HEK293 (cell line): ENCODE measurements around the gene SNX8.

Experiments
- CTCF ChIA-PET: fragments of 350-600 bp; formaldehyde crosslinking; extraction: SDS; loops from one replicate; lab custom pipeline; 2021; ENCODE audit warnings: antibody characterized with exemption; lab: Yijun Ruan, JAX
- POLR2A ChIA-PET: fragments of 300-600 bp; formaldehyde crosslinking; extraction: SDS; loops from one replicate; lab custom pipeline; 2020; ENCODE audit warnings: antibody characterized with exemption, inconsistent platforms; lab: Yijun Ruan, JAX
- H3K27ac ChIP-seq: fragments of 200-500 bp; sonication (Bioruptor generic); 2 replicates; pipeline ENCODE4 v1.5.1; 2014; ENCODE audit warnings: low read depth, low read length, control low read depth, inconsistent platforms; ENCODE audit errors: extremely low read depth
- H3K36me3 ChIP-seq, 2 experiments: fragments of 200-500 bp in 1 of 2; sonication (Bioruptor generic) in 1 of 2; 1 replicate in 1 of 2; 2 replicates in 1 of 2; pipeline ENCODE4 v1.5.1; 2014 to 2017; ENCODE audit warnings: inconsistent platforms in 2 of 2, low read length in 2 of 2; ENCODE audit not compliant: control insufficient read depth in 2 of 2, insufficient read depth in 1 of 2
- H3K4me1 ChIP-seq: fragments of 200-500 bp; sonication (Bioruptor generic); 2 replicates; pipeline ENCODE4 v1.5.1; 2014; ENCODE audit warnings: mild to moderate bottlenecking, low read length, inconsistent platforms; ENCODE audit not compliant: control insufficient read depth, insufficient read depth
- H3K4me3 ChIP-seq: 2 replicates; pipeline ENCODE4 v1.5.1; 2011; ENCODE audit warnings: low read depth, mild to moderate bottlenecking, control low read depth, low read length, moderate library complexity
- H3K9me3 ChIP-seq: fragments of 200-500 bp; sonication (Bioruptor generic); 2 replicates; pipeline ENCODE4 v1.5.1; 2014; ENCODE audit warnings: low read depth, low read length, inconsistent platforms; ENCODE audit not compliant: control insufficient read depth, insufficient read depth
- BCL11A ChIP-seq: fragments of 450-650 bp; formaldehyde crosslinking; IDR thresholded peaks from 2 replicates; pipeline ENCODE4 v1.5.1; 2016; ENCODE audit warnings: low read depth, missing biosample characterization, missing genetic modification characterization
- GLIS2 ChIP-seq: fragments of 450-650 bp; formaldehyde crosslinking; IDR thresholded peaks from 2 replicates; pipeline ENCODE4 v1.5.1; 2016; ENCODE audit warnings: missing biosample characterization, missing genetic modification characterization
- HIC1 ChIP-seq: fragments of 450-650 bp; formaldehyde crosslinking; IDR thresholded peaks from 2 replicates; pipeline ENCODE4 v1.5.1; 2016; ENCODE audit warnings: missing biosample characterization, missing genetic modification characterization
- HOXA7 ChIP-seq: sonication (generic); formaldehyde crosslinking; IDR thresholded peaks from 2 replicates; pipeline ENCODE4 v1.8.1; 2022; ENCODE audit warnings: missing genetic modification reagents, borderline replicate concordance
- KLF1 ChIP-seq: fragments of 450-650 bp; formaldehyde crosslinking; IDR thresholded peaks from 2 replicates; pipeline ENCODE4 v1.5.1; 2016; ENCODE audit warnings: missing biosample characterization, missing genetic modification characterization
- MZF1 ChIP-seq: fragments of 450-650 bp; formaldehyde crosslinking; IDR thresholded peaks from 2 replicates; pipeline ENCODE4 v1.5.1; 2017; ENCODE audit warnings: missing biosample characterization, missing genetic modification characterization, borderline replicate concordance
- TCF7L2 ChIP-seq: IDR thresholded peaks from 2 replicates; pipeline ENCODE4 v1.6.1; 2011; ENCODE audit warnings: low read depth, mild to moderate bottlenecking, inconsistent platforms, low read length, moderate library complexity, borderline replicate concordance
- ZBTB1 ChIP-seq: fragments of 450-650 bp; formaldehyde crosslinking; IDR thresholded peaks from 2 replicates; pipeline ENCODE4 v1.5.1; 2016; ENCODE audit warnings: missing biosample characterization, missing genetic modification characterization
- ZBTB20 ChIP-seq: fragments of 450-650 bp; formaldehyde crosslinking; IDR thresholded peaks from 2 replicates; pipeline ENCODE4 v1.5.1; 2016; ENCODE audit warnings: missing biosample characterization, missing genetic modification characterization
- ZBTB26 ChIP-seq: fragments of 450-650 bp; formaldehyde crosslinking; optimal IDR thresholded peaks from 2 replicates; pipeline ENCODE3; 2016; ENCODE audit warnings: missing biosample characterization, mild to moderate bottlenecking, missing genetic modification characterization
- ZBTB7A ChIP-seq: fragments of 450-650 bp; formaldehyde crosslinking; IDR thresholded peaks from 2 replicates; pipeline ENCODE4 v1.5.1; 2016; ENCODE audit warnings: low read depth, missing biosample characterization, missing genetic modification characterization
- ZFHX2 ChIP-seq: fragments of 450-650 bp; formaldehyde crosslinking; conservative IDR thresholded peaks from 2 replicates; pipeline ENCODE4 v1.5.1; 2016; ENCODE audit warnings: missing biosample characterization, missing genetic modification characterization
- ZNF121 ChIP-seq: fragments of 450-650 bp; formaldehyde crosslinking; IDR thresholded peaks from 2 replicates; pipeline ENCODE4 v1.5.1; 2016; ENCODE audit warnings: missing biosample characterization, missing genetic modification characterization
- ZNF202 ChIP-seq: fragments of 450-650 bp; formaldehyde crosslinking; IDR thresholded peaks from 2 replicates; pipeline ENCODE4 v1.5.1; 2016; ENCODE audit warnings: missing biosample characterization, missing genetic modification characterization, borderline replicate concordance
- ZNF223 ChIP-seq: fragments of 450-650 bp; formaldehyde crosslinking; IDR thresholded peaks from 2 replicates; pipeline ENCODE4 v1.5.1; 2016; ENCODE audit warnings: missing biosample characterization, missing genetic modification characterization
- ZNF23 ChIP-seq: fragments of 450-650 bp; formaldehyde crosslinking; IDR thresholded peaks from 2 replicates; pipeline ENCODE4 v1.5.1; 2016; ENCODE audit warnings: missing biosample characterization, missing genetic modification characterization, borderline replicate concordance
- ZNF266 ChIP-seq: fragments of 450-650 bp; formaldehyde crosslinking; IDR thresholded peaks from 2 replicates; pipeline ENCODE4 v1.5.1; 2016; ENCODE audit warnings: missing biosample characterization, missing genetic modification characterization, low read depth
- ZNF335 ChIP-seq: fragments of 450-650 bp; formaldehyde crosslinking; conservative IDR thresholded peaks from 2 replicates; pipeline ENCODE4 v1.5.1; 2016; ENCODE audit warnings: missing biosample characterization, missing genetic modification characterization
- ZNF510 ChIP-seq: fragments of 450-650 bp; formaldehyde crosslinking; IDR thresholded peaks from 2 replicates; pipeline ENCODE4 v1.5.1; 2018; ENCODE audit warnings: mild to moderate bottlenecking, missing genetic modification characterization, missing biosample characterization; ENCODE audit not compliant: insufficient replicate concordance
- ZNF529 ChIP-seq: fragments of 450-650 bp; formaldehyde crosslinking; IDR thresholded peaks from 2 replicates; pipeline ENCODE4 v1.5.1; 2017; ENCODE audit warnings: missing genetic modification characterization, missing biosample characterization; ENCODE audit not compliant: insufficient replicate concordance
- ZNF629 ChIP-seq: fragments of 450-650 bp; formaldehyde crosslinking; IDR thresholded peaks from 2 replicates; pipeline ENCODE4 v1.5.1; 2017; ENCODE audit warnings: missing biosample characterization, missing genetic modification characterization
- ZNF660 ChIP-seq: fragments of 450-650 bp; IDR thresholded peaks from 2 replicates; pipeline ENCODE4 v1.5.1; 2018; ENCODE audit warnings: missing biosample characterization, mild to moderate bottlenecking, missing genetic modification characterization
- ZNF701 ChIP-seq: fragments of 450-650 bp; formaldehyde crosslinking; IDR thresholded peaks from 2 replicates; pipeline ENCODE4 v1.5.1; 2016; ENCODE audit warnings: missing biosample characterization, missing genetic modification characterization
- ZNF704 ChIP-seq: fragments of 450-650 bp; formaldehyde crosslinking; IDR thresholded peaks from 2 replicates; pipeline ENCODE4 v1.5.1; 2016; ENCODE audit warnings: missing biosample characterization, missing genetic modification characterization
- ZSCAN16 ChIP-seq: fragments of 450-650 bp; formaldehyde crosslinking; IDR thresholded peaks from 2 replicates; pipeline ENCODE4 v1.5.1; 2016; ENCODE audit warnings: missing biosample characterization, missing genetic modification characterization

SNX8 gene

GRCh38 chr7:2313450-2314208 is 612 bp downstream of the SNX8 start:
- no peaks in the 10 kb centered on the region for H3K36me3 ChIP-seq
- peak overlapping the region; percentile 75 for H3K4me3 ChIP-seq
- no peaks in the 10 kb centered on the region for H3K9me3 ChIP-seq
- H3K27ac ChIP-seq, result no peak overlapping the region
- ChIA-PET POLR2A (interaction anchor here (1.0 kb wide), 1 partner anchor 40 kb away, joined by 3 read pairs; no protein-coding TSS in a partner anchor), CTCF (interaction anchor here (0.6 kb wide), 1 partner anchor 9 kb away, joined by 3 read pairs; no protein-coding TSS in a partner anchor)
- no peaks in the 10 kb centered on the region for H3K4me1 ChIP-seq
- TF ChIP-seq BCL11A (no peak), KLF1 (tag by site-specific recombination) (no peak), ZNF202 (tag by site-specific recombination) (no peak), GLIS2 (tag by site-specific recombination) (peak; percentile 41), ZBTB7A (tag by site-specific recombination) (no peak), ZNF335 (peak; percentile 67), ZNF629 (tag by site-specific recombination) (no peak), ZNF266 (tag by site-specific recombination) (no peak), ZBTB26 (tag by site-specific recombination) (peak; percentile 39), ZNF529 (tag by site-specific recombination) (no peak), MZF1 (tag by site-specific recombination) (no peak), ZNF121 (tag by site-specific recombination) (peak; percentile 98), HOXA7 (CRISPR knock-in tag) (no peak)

GRCh38 chr7:2312267-2312929 is 1.8 kb downstream of the SNX8 start:
- TF ChIP-seq ZNF701 (tag by site-specific recombination), result no peak
- TF ChIP-seq ZNF704 (tag by site-specific recombination), result no peak
- TF ChIP-seq ZNF660 (tag by site-specific recombination), result no peak
- no peak for TF ChIP-seq ZFHX2
- H3K4me3 ChIP-seq, result no peak overlapping the region
- no peaks in the 10 kb centered on the region for H3K9me3 ChIP-seq
- CTCF ChIA-PET, result no interaction called here
- no peaks in the 10 kb centered on the region for H3K4me1 ChIP-seq
- H3K36me3 ChIP-seq, result no peaks in the 10 kb centered on the region
- no peak overlapping the region for H3K27ac ChIP-seq
- POLR2A ChIA-PET, result no interaction called here

- H3K9me3 ChIP-seq, result no peaks in the 10 kb centered on the region
- CTCF ChIA-PET, result interaction anchor here (0.6 to 1.2 kb wide), 5 partner anchors 22 to 767 kb away, joined by 3 to 5 read pairs (median 3); no protein-coding TSS in a partner anchor
- no peak overlapping the region for H3K27ac ChIP-seq
- H3K36me3 ChIP-seq, result no peaks in the 10 kb centered on the region
- 0 out of 2 replicates have a peak overlapping the region, but pooled peaks have one; percentile 9 for H3K4me3 ChIP-seq
- POLR2A ChIA-PET, result interaction anchor here (0.8 kb wide), 1 partner anchor 68 kb away, joined by 3 read pairs; the partner anchor contains the start of genes MRM2 and NUDT1
- no peaks in the 10 kb centered on the region for H3K4me1 ChIP-seq
- TF ChIP-seq ZSCAN16 (tag by site-specific recombination) (no peak), HIC1 (no peak), ZNF510 (tag by site-specific recombination) (no peak), ZNF704 (tag by site-specific recombination) (no peak), TCF7L2 (no peak), ZBTB20 (tag by site-specific recombination) (no peak), ZNF223 (tag by site-specific recombination) (no peak), ZNF23 (tag by site-specific recombination) (no peak), ZBTB1 (tag by site-specific recombination) (no peak)
Measured at GRCh38 chr7:2309889-2310331, 4.3 kb downstream of the SNX8 start.
